Skeletal muscle cell (primary cell): ENCODE results near the gene HDHD2.
"Not testable (repeated sequence)": the region's sequence is repeated elsewhere in the genome, so short reads cannot be mapped to it uniquely, and the experiment has no call there.

Experiments used
- DNase-seq: peaks from one replicate; pipeline ENCODE4 v3.0.0-alpha.2; 2010; ENCODE audit warnings: low read depth
- H3K4me3 ChIP-seq: 2 replicates; pipeline ENCODE4 v1.5.1; 2011; ENCODE audit warnings: low read depth, mild to moderate bottlenecking, control low read depth, low read length, moderate library complexity

The HDHD2 gene, protein sequence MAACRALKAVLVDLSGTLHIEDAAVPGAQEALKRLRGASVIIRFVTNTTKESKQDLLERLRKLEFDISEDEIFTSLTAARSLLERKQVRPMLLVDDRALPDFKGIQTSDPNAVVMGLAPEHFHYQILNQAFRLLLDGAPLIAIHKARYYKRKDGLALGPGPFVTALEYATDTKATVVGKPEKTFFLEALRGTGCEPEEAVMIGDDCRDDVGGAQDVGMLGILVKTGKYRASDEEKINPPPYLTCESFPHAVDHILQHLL

DNA sequence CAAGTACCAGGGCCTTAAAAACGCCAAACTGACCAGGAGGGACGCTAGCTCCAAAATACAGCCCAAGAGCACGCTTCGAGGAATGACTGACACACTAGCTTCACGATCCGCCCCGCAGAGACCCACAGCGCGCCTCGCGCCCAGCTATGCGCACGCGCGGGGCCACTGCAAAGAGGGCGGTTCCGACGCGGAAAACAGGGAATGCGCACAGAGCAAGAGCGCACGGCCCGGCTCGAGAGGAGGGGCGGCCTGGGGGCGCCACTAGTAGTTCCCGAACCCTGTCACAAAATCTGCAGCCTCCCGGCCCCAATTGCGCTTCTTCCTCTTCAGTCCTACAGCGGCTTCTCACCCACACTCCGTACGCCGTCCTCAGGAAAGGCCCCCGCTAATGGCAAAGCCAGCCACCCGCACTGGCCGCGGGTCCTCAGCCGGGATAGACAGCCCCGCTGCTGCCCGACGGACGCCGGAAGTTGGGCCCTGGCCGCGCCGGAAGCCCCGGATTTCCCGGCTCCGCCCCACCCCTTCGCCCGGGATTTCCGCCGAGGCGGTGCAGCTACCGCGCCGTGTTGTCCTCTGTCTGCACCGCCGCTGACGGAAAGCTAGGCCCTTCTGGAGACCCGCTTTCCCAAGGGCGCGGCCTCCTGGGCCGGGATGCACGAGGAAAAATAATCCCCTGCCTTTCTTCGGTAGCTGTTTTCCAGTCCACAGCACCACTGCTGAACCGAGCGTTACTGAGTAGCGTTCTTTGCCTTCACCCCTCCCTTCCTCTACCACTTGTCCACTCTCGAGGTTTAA, at the start of gene HDHD2:
TSS of gene HDHD2 (minus strand) at position 472 of the 795 bp plus-strand sequence. CDS start 14,061 bp downstream, outside the sequence.
- H3K4me3 ChIP-seq = peak within 1 kb of the TSS; percentile 80
- DNase-seq = peak; percentile 33

DNA sequence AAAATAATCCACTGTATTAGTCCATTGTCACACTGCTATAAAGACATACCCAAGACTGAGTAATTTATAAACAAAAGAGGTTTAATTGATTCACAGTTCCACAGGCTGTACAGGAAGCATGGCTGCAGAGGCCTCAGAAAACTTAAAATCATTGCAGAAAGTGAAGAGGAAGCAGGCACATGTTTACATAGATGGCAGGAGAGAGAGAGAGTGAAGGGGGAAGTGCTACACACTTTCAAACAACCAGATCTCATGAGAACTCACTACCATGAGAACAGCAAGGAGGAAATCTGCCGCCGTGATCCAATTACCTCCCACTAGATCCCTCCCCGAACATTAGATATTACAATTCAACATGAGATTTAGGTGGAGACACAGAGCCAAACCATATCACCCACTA, 45.7 kb upstream of the HDHD2 start:
- DNase-seq = not testable (repeated sequence)

DNA sequence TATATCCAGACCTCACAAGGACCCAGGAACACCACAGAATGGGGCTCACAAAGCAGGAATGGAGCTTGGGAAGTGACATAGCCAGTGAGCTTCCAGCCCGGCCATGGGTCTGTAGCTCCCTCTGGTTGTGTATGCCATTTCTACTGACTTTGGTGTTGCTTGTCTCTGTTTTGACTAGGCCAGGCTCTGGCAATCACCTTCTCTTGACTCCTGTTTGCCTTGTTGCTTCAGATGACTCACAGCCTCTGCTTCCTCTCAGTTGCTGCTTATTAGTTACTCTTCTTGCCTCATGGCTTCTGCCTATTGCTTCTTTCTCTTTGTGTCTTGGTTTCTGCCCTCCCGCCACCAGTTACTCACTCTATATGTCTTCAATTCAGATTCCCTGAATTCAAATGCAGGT, 41.7 kb upstream of the HDHD2 start:
- peak; percentile 18 for DNase-seq
- no peak overlapping the region for H3K4me3 ChIP-seq

More for the DNA sequence above, 45.7 kb upstream of the HDHD2 start:
- H3K4me3 ChIP-seq = not testable (repeated sequence)

DNA sequence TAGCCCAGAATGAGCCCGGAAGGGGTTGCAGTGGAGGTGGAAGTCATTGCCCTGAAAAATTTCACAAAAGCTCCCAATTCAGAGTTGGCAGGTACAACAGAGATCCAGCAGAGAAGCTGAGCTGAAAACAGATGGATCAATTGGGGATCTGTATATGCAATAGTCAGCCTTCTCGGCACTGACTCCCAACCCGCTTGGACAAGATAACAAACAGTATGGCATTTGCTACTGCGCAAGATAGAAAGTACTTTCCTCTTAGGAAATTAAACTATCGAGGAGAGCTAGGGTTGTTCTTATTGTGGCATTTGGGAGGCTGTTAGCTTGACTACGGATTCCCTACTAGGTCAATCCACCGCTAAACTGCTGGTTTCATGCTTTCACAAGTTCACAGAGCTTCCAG, 37.4 kb upstream of the HDHD2 start:
- DNase-seq = no peak
- no peak overlapping the region for H3K4me3 ChIP-seq

DNA sequence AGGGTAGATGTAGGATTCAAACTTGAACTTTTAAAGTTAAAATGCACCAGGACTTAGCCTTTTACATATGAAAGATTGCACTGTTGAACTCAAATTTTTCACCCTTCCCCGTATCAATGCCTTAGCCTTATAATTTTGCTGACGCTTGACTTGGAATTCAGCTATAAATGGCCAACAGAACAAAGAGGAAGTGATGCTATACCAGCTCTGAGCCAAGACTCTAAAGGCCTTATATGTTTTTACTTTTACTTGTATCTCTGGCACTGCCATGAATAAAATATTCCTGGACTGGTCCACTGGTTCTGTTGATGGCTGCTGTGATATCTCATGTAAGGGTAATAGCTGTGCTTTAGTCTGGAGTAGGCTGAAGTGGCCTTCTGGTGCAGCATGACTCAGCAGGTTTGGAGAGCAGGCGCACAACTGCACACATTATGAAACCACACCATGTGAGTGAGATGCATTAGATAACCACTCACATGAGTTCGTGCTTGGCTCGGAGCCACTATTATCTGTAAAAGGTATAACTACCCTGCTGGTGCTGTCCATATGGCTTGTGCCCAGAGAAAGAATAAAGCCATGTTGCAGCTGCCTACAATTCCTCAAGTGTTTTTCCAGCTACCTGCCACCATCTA, 34.2 kb upstream of the HDHD2 start:
- peak; percentile 21 for DNase-seq

DNA sequence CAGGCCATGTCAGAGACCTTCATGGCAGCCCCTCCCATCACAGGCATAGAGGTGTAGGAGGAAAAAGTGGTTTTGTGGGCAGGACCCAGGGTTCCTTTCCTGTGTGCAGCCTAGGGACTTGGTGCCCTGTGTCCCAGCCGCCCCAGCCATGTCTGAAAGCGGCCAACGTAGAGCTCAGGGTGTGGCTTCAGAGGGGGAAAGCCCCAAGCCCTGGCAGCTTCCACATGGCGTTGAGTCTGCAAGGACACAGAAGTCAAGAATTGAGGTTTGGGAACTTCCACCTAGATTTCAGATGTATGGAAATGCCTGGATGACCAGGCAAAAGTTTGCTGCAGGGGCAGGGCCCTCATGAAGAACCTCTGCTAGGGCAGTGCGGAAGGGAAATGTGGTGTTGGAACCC, 31.9 kb upstream of the HDHD2 start:
- not testable (repeated sequence) for H3K4me3 ChIP-seq, DNase-seq

More for the DNA sequence above, 34.2 kb upstream of the HDHD2 start:
- no peak overlapping the region for H3K4me3 ChIP-seq

DNA sequence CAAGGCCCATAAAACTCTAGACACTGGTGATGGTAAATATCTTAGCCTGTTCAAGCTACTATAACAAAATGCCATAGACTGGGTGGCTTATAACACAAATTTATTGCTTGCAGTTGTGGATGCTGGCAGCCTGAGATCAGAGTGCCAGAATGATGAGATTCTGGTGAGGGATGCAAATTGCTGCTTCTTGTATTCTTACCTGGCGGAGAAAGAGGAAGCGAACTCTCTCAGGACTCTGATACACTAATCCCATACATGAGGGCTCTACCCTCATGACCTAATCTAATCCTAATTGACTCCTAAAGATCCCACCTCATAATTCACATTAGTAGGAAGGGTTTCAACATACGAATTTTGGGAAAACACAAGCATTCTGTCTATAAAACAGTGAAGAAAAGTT, 30.5 kb upstream of the HDHD2 start:
- no peak overlapping the region for H3K4me3 ChIP-seq
- no peak for DNase-seq

DNA sequence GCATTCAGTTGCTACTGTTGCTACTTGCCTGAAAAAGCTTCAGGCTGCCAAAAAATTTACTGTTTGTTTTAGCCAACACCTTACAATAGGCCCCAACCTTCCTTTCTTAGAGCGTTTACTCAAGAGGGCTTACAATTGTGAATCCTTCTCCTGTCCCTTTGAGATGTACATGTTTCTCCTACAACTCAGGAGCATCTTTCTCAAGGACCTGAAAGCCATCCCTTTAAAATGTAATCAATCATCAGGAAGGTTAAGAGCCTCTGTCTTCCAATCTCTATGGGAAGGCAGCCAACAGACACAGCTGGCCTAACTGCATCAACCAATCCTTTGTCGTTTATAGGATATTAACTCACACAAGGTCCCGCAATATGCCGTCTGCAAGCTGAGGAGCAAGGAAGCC, 29.2 kb upstream of the HDHD2 start:
- no peak for DNase-seq
- no peak overlapping the region for H3K4me3 ChIP-seq

DNA sequence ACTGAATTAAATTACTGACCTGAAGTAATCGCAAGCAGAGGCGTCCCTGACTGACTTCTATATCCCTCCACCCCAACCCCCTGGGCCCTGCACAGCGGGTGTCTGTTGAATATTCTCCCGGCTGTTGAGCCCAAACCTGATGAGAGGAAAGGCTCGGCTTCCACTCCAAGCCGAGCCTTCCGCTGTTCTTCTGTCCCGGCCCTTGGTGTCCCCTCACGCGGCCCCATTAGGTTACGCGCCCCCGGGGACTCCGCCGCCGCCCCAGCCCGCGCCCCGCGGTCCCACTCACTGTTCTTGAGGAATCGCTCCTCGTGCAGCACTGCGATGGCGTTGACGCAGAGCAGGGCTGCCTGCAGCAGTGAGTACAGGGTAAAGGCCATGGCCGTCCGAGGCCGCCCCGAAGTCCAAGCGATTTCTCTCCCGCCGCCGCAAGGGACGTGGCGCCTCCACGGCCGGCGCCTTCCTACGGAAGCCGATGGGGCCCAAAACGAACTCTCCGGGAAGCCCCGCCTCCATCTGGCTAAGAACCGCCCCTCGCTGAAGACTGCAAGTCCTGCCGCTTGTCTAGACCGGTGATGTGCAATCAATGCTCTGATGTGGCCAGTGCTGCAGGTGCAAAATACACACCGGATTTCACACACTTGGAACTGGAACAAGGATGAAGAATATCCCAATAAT, 25.7 kb upstream of the HDHD2 start, which contains the start of gene IER3IP1:
TSS of gene IER3IP1 (minus strand) at position 467 of the 678 bp plus-strand sequence. CDS start at position 380, 87 bp downstream.
- DNase-seq = peak; percentile 71
- peak within 1 kb of the TSS; percentile 89 for H3K4me3 ChIP-seq

DNA sequence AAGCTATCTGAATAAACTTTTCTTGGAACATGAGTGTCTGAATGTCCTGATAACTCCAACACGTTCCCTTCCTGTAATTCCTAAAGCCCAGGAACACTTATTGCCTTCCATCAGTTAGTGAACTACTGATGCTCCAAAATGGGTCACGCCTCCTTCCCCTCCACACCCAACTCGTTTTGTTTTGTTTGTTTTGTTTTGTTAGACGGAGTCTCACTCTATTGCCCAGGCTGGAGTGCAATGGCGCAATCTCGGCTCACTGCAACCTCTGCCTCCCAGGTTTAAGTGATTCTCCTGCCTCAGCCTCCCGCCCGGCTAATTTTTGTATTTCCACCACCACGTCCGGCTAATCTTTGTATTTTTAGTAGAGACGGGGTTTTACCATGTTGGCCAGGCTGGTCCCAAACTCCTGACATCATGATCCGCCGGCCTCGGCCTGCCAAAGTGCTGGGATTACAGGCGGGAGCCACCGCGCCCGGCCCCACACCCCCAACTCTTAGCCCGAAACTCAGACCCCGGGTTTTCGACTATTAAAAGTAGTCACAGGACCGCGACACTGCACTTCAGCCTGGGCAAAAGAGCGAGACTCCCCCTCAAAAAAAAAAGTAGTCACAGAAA, 25.1 kb upstream of the HDHD2 start:
- peak overlapping the region; percentile 89 for H3K4me3 ChIP-seq
- no peak for DNase-seq

DNA sequence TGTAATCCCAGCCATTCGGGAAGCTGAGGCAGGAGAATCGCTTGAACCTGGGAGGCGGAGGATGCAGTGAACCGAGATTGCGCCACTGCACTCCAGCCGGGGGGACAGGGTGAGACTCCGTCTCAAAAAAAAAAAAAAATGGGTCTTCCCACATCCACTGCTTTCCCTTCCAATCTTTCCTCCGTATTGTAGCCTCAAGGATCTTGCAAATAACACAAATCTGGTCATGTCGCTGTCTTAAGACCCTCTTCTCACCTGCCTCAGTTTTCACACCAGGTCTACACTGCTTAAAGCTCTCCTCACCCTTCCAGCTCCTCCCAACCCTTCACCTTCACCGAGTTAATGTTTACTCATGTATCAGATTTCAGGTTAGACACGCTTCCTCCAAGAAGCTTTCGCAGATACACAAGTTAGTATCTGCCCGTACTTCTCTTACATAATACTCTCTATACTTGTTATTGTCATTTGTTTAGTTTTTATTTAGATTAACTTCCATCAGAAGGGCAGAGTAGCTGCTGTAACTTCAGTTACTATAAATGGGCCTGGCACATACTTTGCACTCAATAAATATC, 24.3 kb upstream of the HDHD2 start:
- H3K4me3 ChIP-seq = peak overlapping the region; percentile 89
- DNase-seq = no peak

DNA sequence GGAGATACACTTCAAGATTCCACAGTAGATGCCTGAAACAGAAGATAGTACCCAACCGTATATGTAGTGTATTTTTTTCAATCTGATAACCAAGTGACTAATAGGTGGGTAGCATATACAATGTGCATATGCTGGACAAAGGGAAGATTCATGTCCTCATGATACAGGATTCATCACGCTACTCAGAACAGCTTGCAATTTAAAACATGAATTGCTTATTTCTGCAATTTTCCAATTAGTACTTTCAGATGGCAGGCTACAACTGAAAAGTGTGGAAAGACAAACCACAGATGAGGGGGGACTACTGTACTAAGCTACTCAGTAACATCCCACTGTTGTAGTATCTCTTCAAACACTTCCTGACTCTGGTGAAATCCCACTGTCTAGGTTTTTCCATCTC, 22.2 kb upstream of the HDHD2 start:
- DNase-seq = no peak
- H3K4me3 ChIP-seq = no peak overlapping the region

DNA sequence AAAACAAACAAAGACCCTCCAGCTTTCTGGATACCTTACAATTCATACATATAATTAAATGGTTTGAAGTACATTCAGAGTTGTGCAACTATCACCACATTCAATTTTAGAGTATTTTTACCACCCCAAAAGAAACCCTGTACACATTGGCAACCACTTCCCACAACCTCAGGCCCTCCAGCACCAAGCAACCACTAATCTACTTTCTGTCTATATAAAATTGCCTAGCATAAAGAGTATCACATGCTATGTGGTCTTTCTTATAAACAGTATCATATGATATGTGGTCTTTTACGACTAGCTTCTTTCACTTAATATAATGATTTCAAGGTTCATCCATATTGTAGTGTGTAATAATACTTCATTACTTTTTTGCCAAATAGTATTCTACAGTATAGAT, 18.6 kb upstream of the HDHD2 start:
- no peak overlapping the region for H3K4me3 ChIP-seq
- no peak for DNase-seq

DNA sequence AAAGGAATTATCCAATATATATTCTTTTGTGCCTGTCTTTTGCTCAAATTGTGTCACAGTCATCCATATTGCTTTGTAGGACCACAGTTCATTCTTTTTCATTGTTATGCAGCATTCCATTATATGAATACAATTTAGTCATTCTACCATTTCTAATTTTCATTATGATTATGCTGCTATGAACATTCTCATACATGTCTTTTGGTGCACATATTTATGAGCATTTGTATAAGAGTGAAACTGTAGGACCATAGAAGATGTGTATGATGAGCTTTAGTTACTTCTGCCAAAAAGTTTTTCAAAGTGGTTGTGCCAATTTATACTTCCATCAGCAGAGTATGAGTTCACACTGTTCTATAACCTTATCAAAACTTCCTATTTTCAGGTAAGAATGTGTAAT, 18.2 kb upstream of the HDHD2 start:
- no peak for DNase-seq

DNA sequence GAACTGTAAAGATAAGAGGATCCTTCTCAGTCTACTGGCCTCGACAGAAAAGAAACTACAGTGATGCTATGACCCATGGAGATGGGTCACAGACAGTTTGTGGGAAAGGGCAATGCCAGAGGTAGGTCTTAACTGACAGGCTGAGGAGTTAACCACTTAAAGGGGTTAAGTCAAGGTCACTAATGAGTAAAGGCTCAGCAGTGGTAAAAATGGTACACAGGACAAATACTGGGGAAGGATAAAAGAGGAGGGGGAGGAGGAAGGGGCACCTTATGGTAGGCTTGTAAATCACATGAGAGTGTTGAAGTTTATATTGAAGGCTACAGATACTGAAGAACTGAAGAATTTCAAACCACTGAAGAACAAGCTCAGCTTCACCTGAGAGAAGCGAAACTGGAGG, 16.0 kb upstream of the HDHD2 start:
- H3K4me3 ChIP-seq = no peak overlapping the region
- no peak for DNase-seq

More for the DNA sequence above, 18.2 kb upstream of the HDHD2 start:
- H3K4me3 ChIP-seq = no peak overlapping the region

DNA sequence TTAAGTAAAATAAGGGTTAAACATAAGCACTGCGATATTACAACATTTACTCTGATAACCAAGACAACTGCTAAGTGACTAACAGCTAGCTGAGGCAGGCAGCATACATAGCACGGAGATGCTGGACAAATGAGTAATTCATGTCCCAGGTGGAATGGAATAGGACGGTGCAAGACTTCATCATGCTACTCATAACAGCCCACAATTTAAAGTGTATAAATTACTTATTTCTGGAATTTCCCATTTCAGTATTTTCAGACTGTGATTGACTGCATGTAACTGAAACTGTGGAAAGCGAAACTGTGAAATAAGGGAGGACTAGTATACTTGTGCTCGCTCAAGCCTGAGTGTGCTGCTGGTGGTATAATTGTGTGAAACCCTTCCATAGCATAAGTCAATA, 12.9 kb upstream of the HDHD2 start:
- peak; percentile 61 for DNase-seq
- H3K4me3 ChIP-seq = peak overlapping the region; percentile 1

DNA sequence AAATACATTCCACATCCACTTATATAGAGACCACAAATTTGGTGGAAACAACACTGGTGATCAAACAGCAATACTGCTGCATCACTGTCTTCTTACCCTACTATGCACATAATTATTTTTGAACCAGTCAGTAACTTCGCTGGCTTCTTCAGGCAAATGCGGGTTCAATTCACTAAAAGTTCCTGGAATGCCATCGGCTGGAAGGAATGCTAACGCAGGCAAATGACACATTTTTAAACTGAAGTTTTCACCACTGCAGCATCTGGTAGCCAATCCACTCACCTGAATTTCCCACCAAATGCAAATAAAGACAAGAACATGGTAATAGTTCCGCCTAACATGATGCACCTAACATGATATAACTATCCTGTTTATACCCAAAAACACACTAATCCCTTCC, 10.0 kb upstream of the HDHD2 start:
- DNase-seq = no peak
- H3K4me3 ChIP-seq = no peak overlapping the region

DNA sequence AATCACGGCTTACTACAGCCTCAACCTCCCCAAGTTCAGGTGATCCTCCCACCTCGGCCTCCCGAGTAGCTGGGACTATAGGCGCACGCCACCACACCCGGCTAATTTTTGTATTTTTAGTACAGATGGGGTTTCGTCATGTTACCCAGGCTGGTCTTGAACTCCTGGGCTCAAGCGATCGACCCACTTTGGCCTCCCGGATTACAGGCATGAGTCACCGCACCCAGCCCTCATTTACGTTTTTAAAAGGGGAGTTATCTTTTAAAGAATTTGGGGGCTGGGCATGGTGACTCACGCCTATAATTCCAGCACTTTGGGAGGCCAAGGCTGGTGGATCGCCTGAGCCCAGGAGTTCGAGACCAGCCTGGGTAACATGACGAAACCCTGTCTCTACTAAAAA, 8.1 kb upstream of the HDHD2 start:
- not testable (repeated sequence) for DNase-seq, H3K4me3 ChIP-seq

DNA sequence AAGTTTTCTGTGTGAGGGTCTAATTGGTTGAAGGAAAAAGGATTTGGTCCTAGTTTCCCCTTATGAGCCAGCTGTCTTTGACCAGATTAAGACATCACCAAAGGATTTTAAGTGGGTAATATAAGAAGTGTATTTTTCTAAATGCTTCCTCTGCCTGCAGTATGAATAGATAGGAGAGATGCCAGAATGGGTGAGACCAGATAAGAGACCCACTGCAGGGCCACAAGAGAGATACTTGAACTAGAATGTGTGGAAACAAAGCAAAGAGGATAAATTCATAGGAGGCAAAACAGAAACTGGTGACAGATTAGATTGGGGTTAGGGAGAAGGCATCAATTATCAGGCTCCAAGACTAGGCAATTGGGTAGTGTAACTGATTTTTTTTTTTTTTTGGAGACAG, 1.1 kb upstream of the HDHD2 start:
- peak overlapping the region; percentile 80 for H3K4me3 ChIP-seq
- no peak for DNase-seq
